Uterus (tissue), 4 donors: ENCODE data around the gene ANKRD37. TPM values are rescaled to one million over a fixed set of nuclear protein-coding genes. Genes with fewer than 3 reads are reported as not detected.

Experiments
- DNase-seq, 2 donors: peaks; one replicate each; pipeline ENCODE4 v3.0.0-alpha.2; 2019 to 2020
- H3K27ac ChIP-seq, 2 donors: fragments of 200-600 bp; sonication (generic); 1 replicate in 1 of 2; 2 replicates in 1 of 2; pipeline ENCODE4 v1.5.1; 2016 to 2018
- H3K27me3 ChIP-seq, 2 donors: fragments of 200-600 bp; sonication (generic); one replicate each; pipeline ENCODE4 v1.5.1; 2018 to 2019; ENCODE audit warnings: control low read depth in 1 of 2
- H3K36me3 ChIP-seq, 2 donors: fragments of 200-600 bp; sonication (generic); one replicate each; pipeline ENCODE4 v1.5.1; 2019; ENCODE audit warnings: control low read depth in 1 of 2
- H3K4me1 ChIP-seq, 2 donors: fragments of 200-600 bp; sonication (generic); one replicate each; pipeline ENCODE4 v1.5.1; 2018 to 2019; ENCODE audit warnings: control low read depth in 1 of 2
- H3K4me3 ChIP-seq, 2 donors: fragments of 200-600 bp; sonication (generic); 1 replicate in 1 of 2; 2 replicates in 1 of 2; pipeline ENCODE4 v1.5.1; 2018 to 2019; ENCODE audit warnings: mild to moderate bottlenecking in 1 of 2
- H3K9me3 ChIP-seq, 2 donors: fragments of 200-600 bp; sonication (generic); one replicate each; pipeline ENCODE4 v1.5.1; 2019; ENCODE audit warnings: control low read depth in 1 of 2
- CTCF ChIP-seq, 4 experiments: fragments of 200-600 bp in 2 of 4; fragments of 450-650 bp in 2 of 4; sonication (generic) in 2 of 4; IDR thresholded peaks; one replicate each; pipeline ENCODE4 v1.5.1; 2016 to 2019; ENCODE audit warnings: antibody characterized with exemption in 4 of 4, mild to moderate bottlenecking in 2 of 4, moderate library complexity in 1 of 4
- POLR2A ChIP-seq, 2 donors: fragments of 450-650 bp; IDR thresholded peaks; one replicate each; pipeline ENCODE4 v1.6.1; 2016; ENCODE audit warnings: antibody characterized with exemption in 2 of 2, mild to moderate bottlenecking in 1 of 2, moderate library complexity in 1 of 2
- intact Hi-C: fragments of 100-400 bp; cut with DNase I; formaldehyde crosslinking; loops from one replicate; pipeline ENCODE4 v1.15.1; 2023; ENCODE audit warnings: low total_unique reads
- small RNA-seq: library from RNA; depleted of rRNA; stranded (forward); fragments of <200 nt; gene quantifications from one replicate; pipeline ENCODE3, GENCODE V24; 2016
- total RNA-seq, 4 donors: library from RNA; depleted of rRNA in 3 of 4; stranded (reverse); fragments of >200 nt in 3 of 4; gene quantifications; one replicate each; pipeline versions ENCODE4 v1.1.0 to v1.2.4, GENCODE V29; 2014 to 2023
- donor health status: DM: yes; HTN: yes; CAD: no.

The ANKRD37 gene
- total RNA-seq, 4 donors from 2014 or later: 0.51 to 17.6 (median 10.9) TPM

DNA sequence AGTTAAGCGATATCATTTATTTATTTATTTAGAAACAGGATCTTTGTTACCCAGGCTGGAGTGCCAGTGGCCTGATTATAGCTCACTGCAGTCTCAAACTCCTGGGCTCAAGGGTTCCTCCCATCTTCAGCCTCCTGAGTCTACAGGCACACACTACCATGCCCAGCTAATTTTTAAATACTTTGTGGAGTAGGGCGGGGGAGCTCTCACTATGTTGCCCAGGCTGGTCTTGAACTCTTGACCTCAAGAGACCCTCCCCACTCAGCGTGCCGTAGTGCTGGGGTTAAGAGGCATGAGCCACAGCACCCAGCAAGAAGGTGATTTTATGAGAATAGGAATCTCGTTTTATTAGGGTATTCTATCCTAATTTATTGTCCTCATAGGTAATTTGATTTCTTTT lies 33.0 kb downstream of the ANKRD37 start:
- TF ChIP-seq CTCF (IDR thresholded peaks at IDR 0.05) (no peak), POLR2A (IDR thresholded peaks at IDR 0.05) (no peak)
- intact Hi-C loops: no loop called here

DNA sequence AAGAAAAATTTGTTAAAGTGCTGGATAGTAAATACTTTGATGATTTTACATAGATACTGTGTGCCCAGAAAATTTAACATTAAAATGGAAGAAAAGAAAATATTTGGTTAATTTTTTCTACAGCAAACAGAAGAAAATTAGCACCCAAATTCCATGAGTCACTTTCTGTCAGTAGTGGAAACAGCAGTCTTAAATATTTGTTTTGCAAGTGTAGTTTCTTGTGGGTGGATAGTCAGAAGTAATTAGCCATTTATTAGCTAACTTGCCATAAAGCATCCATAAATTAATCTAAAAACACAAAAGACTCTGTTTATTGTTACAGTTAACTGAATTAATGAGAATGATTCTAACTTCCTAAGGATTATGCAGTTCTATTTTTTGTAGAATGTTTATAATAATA lies 38.8 kb downstream of the ANKRD37 start:
- Histone ChIP-seq H3K4me1 (no peaks in the 10 kb centered on the region), H3K9me3 (no peaks in the 10 kb centered on the region), H3K27me3 (no peaks in the 10 kb centered on the region), H3K27ac (no peak overlapping the region), H3K4me3 (no peak overlapping the region), H3K36me3 (no peaks in the 10 kb centered on the region)
- intact Hi-C loops: no loop called here
- no peak for TF ChIP-seq CTCF (IDR thresholded peaks at IDR 0.05)
- no peak for TF ChIP-seq POLR2A (IDR thresholded peaks at IDR 0.05)
- no peak for DNase-seq

More for the DNA sequence above, 33.0 kb downstream of the ANKRD37 start:
- Histone ChIP-seq H3K4me1 (no peaks in the 10 kb centered on the region), H3K27me3 (no peaks in the 10 kb centered on the region), H3K36me3 (no peaks in the 10 kb centered on the region), H3K9me3 (no peaks in the 10 kb centered on the region), H3K27ac (no peak overlapping the region), H3K4me3 (no peak overlapping the region)
- DNase-seq: no peak

- TF ChIP-seq CTCF (IDR thresholded peaks at IDR 0.05) (no peak), POLR2A (IDR thresholded peaks at IDR 0.05) (no peak)
- Histone ChIP-seq H3K36me3 (no peaks in the 10 kb centered on the region), H3K4me1 (no peaks in the 10 kb centered on the region), H3K4me3 (no peak overlapping the region), H3K9me3 (no peaks in the 10 kb centered on the region), H3K27ac (no peak overlapping the region), H3K27me3 (no peaks in the 10 kb centered on the region)
- intact Hi-C loops: no loop called here
- no peak for DNase-seq
These were observed 41.2 kb downstream of the ANKRD37 start for GRCh38 chr4:185437809-185438208.

- Histone ChIP-seq H3K27me3 (no peaks in the 10 kb centered on the region), H3K9me3 (no peaks in the 10 kb centered on the region), H3K36me3 (no peaks in the 10 kb centered on the region), H3K4me1 (no peaks in the 10 kb centered on the region), H3K27ac (no peak overlapping the region), H3K4me3 (no peak overlapping the region)
- no peak for DNase-seq
- intact Hi-C loops: no loop called here
- TF ChIP-seq POLR2A (IDR thresholded peaks at IDR 0.05) (no peak), CTCF (IDR thresholded peaks at IDR 0.05) (no peak)
These were observed 44.8 kb downstream of the ANKRD37 start for GRCh38 chr4:185441479-185441878.

DNA sequence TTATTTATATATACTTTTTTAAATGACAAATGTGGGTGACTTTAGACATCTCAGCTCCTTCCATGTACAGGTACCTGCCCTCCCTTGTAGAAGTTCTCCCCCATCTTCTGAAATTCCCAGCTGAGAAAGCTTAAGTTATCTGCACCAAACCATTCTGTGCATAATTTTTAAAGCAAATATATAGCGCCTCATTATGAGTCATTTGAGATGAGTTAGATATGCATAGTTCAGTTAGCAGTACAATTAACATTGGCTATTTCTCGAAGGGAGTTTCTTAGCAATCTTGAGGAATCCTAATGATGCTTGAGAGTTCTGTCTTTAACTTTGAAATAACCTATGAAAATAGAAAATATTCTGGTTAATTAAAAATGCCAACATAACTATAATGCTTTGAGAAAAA lies 48.6 kb downstream of the ANKRD37 start:
- no peaks in the 10 kb centered on the region for H3K36me3 ChIP-seq
- no peaks in the 10 kb centered on the region for H3K9me3 ChIP-seq
- H3K4me3 ChIP-seq: no peak overlapping the region
- intact Hi-C loops: no loop called here
- no peaks in the 10 kb centered on the region for H3K4me1 ChIP-seq
- H3K27me3 ChIP-seq: no peaks in the 10 kb centered on the region
- no peak for DNase-seq
- TF ChIP-seq CTCF (IDR thresholded peaks at IDR 0.05) (no peak), POLR2A (IDR thresholded peaks at IDR 0.05) (no peak)
- H3K27ac ChIP-seq: no peak overlapping the region

Small RNA genes within 50 kb of the gene (small RNA-seq; reads per million reads assigned to genes)
- gene RF00019: not detected

Other genes with a start within 250 kb of the ANKRD37 start
- 10 to 100 TPM; 20.9 to 63.1 (median 42.0) TPM for gene CFAP97, start 192.8 kb upstream of the ANKRD37 start, total RNA-seq
- 100 to 1,000 TPM in 1 of 4 donors, 10 to 100 TPM in 2, 1 to 10 TPM in 1; 7.1 to 113 (median 20.9) TPM for gene SNX25, start 187.2 kb upstream of the ANKRD37 start, total RNA-seq
- 1 to 10 TPM; 1.2 to 3.3 (median 2.0) TPM for gene LRP2BP, start 917 bp upstream of the ANKRD37 start, total RNA-seq
- gene UFSP2, start 29.1 kb downstream of the ANKRD37 start, total RNA-seq: 100 to 1,000 TPM in 1 of 4 donors, 10 to 100 TPM in 3; 18.2 to 170 (median 55.8) TPM
- 1 to 10 TPM in 2 of 4 donors, under 1 TPM in 1, not detected in 1; 0.29 to 2.6 (median 2.1) TPM for gene CCDC110, start 74.9 kb downstream of the ANKRD37 start, total RNA-seq
- gene PDLIM3, start 138.7 kb downstream of the ANKRD37 start, total RNA-seq: 100 to 1,000 TPM; 131 to 771 (median 450) TPM